Smooth muscle cell (in vitro differentiated cells): ENCODE results near the gene FBXW11. TPM values are rescaled to one million over a fixed set of nuclear protein-coding genes. Genes with fewer than 3 reads are reported as not detected.

ENCODE experiments used
- DNase-seq: peaks from one replicate; lab custom pipeline; 2025; ENCODE audit not compliant: unreplicated experiment; lab: John Stamatoyannopoulos, UW
- H2AFZ ChIP-seq: fragments of 200-600 bp; sonication (generic); 2 replicates; pipeline ENCODE4 v1.6.0; 2016; ENCODE audit warnings: antibody characterized with exemption, low read depth, mild to moderate bottlenecking
- H3F3A ChIP-seq: fragments of 200-600 bp; sonication (generic); 2 replicates; pipeline ENCODE4 v1.6.0; 2017; ENCODE audit warnings: antibody characterized with exemption, low read depth
- H3K27ac ChIP-seq: fragments of 200-600 bp; sonication (generic); 2 replicates; pipeline ENCODE4 v1.5.1; 2016; ENCODE audit warnings: low read depth, mild to moderate bottlenecking
- H3K27me3 ChIP-seq: fragments of 200-600 bp; sonication (generic); 2 replicates; pipeline ENCODE4 v1.6.1; 2016; ENCODE audit warnings: low read depth, mild to moderate bottlenecking
- H3K36me3 ChIP-seq: fragments of 200-600 bp; sonication (generic); 2 replicates; pipeline ENCODE4 v1.5.1; 2016; ENCODE audit warnings: low read depth
- H3K4me1 ChIP-seq: fragments of 200-600 bp; sonication (generic); 2 replicates; pipeline ENCODE4 v1.5.1; 2016; ENCODE audit warnings: low read depth
- H3K4me2 ChIP-seq: fragments of 200-600 bp; sonication (generic); 2 replicates; pipeline ENCODE4 v1.6.0; 2016; ENCODE audit warnings: mild to moderate bottlenecking
- H3K4me3 ChIP-seq: fragments of 200-600 bp; sonication (generic); 2 replicates; pipeline ENCODE4 v1.5.1; 2016; ENCODE audit warnings: mild to moderate bottlenecking
- H3K79me2 ChIP-seq: fragments of 200-600 bp; sonication (generic); 2 replicates; pipeline ENCODE4 v1.6.0; 2016; ENCODE audit warnings: low read depth, mild to moderate bottlenecking
- H3K9ac ChIP-seq: fragments of 200-600 bp; sonication (generic); 2 replicates; pipeline ENCODE4 v1.6.0; 2016; ENCODE audit warnings: low read depth
- H3K9me3 ChIP-seq: fragments of 200-600 bp; sonication (generic); replicated peaks from 2 replicates; pipeline ENCODE4 v1.5.1; 2016; ENCODE audit warnings: low read depth
- H4K20me1 ChIP-seq: fragments of 200-600 bp; sonication (generic); 2 replicates; pipeline ENCODE4 v1.6.0; 2016; ENCODE audit warnings: low read depth
- WGBS: methylation state at CpG from one replicate; pipeline ENCODE4 v1.1.7; 2016; ENCODE audit warnings: low lambda C conversion rate; 5-methylcytosine and 5-hydroxymethylcytosine counted together
- polyA plus RNA-seq: library from polyadenylated mRNA; unstranded; fragments of >200 nt; fragmentation: Nextera tagmentation; extraction: Ambion mirVana; gene quantifications from 2 replicates; pipeline ENCODE4 v1.2.1, GENCODE V29; 2016
- total RNA-seq: library from RNA; depleted of rRNA; stranded (reverse); fragments of >200 nt; gene quantifications from 2 replicates; pipeline ENCODE4 v1.2.3, GENCODE V29; 2014
- TF ChIP-seq, protein P1 (sequence below): fragments of 200-600 bp; sonication (generic); IDR thresholded peaks from 2 replicates; pipeline ENCODE4 v1.5.1; 2017; ENCODE audit warnings: borderline replicate concordance, mild to moderate bottlenecking, antibody characterized with exemption; ENCODE audit not compliant: insufficient read depth, poor library complexity, severe bottlenecking

The FBXW11 gene
- total and polyA plus RNA-seq, 2 experiments from 2014 or later = 27.4 to 83.7 TPM

DNA sequence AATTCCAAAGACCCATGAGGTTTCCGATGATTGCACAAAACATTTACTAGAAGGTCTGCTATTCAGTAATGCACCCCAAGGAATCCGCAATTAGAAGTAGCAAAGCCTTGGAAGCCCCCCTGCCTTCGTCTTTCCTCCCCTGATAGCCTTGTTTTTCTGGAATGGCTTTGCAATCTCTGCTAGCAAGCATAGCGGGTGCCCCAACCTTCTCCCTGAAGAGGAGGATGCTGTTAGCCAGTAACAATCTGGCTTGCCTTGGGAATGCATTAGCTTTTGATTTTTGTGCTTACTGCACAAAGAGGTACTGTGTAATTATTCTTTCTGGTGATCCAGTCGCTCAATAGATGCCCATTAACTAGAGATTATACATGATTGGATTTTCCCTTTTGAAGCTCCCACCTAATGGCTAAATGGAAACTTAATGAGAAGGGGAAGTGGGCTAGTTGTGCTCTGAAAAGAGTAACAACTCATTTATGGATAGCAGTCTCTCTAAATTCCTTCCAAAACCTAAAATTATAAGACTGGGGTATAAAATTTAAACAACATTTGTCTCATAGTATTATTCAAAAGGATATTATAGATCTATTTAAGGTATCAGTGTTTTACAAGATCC is 91.6 kb downstream of the FBXW11 start:
- no peaks in the 10 kb centered on the region for H3K36me3 ChIP-seq
- peaks cover 100% of the 10 kb centered on the region for H4K20me1 ChIP-seq
- no peak overlapping the region for H3K4me3 ChIP-seq
- 89% methylated on average over 5 of the region's 5 CpGs for WGBS
- TF ChIP-seq, protein P1, sequence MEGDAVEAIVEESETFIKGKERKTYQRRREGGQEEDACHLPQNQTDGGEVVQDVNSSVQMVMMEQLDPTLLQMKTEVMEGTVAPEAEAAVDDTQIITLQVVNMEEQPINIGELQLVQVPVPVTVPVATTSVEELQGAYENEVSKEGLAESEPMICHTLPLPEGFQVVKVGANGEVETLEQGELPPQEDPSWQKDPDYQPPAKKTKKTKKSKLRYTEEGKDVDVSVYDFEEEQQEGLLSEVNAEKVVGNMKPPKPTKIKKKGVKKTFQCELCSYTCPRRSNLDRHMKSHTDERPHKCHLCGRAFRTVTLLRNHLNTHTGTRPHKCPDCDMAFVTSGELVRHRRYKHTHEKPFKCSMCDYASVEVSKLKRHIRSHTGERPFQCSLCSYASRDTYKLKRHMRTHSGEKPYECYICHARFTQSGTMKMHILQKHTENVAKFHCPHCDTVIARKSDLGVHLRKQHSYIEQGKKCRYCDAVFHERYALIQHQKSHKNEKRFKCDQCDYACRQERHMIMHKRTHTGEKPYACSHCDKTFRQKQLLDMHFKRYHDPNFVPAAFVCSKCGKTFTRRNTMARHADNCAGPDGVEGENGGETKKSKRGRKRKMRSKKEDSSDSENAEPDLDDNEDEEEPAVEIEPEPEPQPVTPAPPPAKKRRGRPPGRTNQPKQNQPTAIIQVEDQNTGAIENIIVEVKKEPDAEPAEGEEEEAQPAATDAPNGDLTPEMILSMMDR = no peak
- no peak overlapping the region for H2AFZ ChIP-seq
- H3K27me3 ChIP-seq = no peaks in the 10 kb centered on the region
- no peak for DNase-seq
- no peak overlapping the region for H3K27ac ChIP-seq
- H3K9ac ChIP-seq = no peak overlapping the region
- H3K79me2 ChIP-seq = peaks cover 74% of the 10 kb centered on the region
- peaks cover 12% of the 10 kb centered on the region for H3K4me1 ChIP-seq
- no peaks in the 10 kb centered on the region for H3K9me3 ChIP-seq
- no peak overlapping the region for H3K4me2 ChIP-seq
- H3F3A ChIP-seq = no peaks in the 10 kb centered on the region

DNA sequence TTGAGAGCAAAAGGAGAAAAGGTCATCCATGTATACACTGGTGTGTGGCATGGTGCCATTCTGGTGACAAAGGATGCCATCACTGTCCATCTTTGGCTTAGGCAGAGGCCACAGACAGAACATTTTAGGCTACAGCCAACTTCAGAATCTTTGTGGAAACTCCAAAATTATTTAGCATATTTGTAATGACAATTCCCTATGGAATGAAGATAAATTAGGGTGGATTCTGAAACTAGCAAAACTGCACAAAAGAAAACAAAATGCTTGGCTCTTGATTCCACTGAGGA is 92.5 kb downstream of the FBXW11 start:
- no peaks in the 10 kb centered on the region for H3K36me3 ChIP-seq
- H3K27ac ChIP-seq = no peak overlapping the region
- H3K9me3 ChIP-seq = no peaks in the 10 kb centered on the region
- no peaks in the 10 kb centered on the region for H3F3A ChIP-seq
- no peaks in the 10 kb centered on the region for H3K27me3 ChIP-seq
- H4K20me1 ChIP-seq = peaks cover 100% of the 10 kb centered on the region
- peaks cover 69% of the 10 kb centered on the region for H3K79me2 ChIP-seq
- no peak overlapping the region for H3K4me2 ChIP-seq
- no peak overlapping the region for H3K9ac ChIP-seq
- H3K4me3 ChIP-seq = no peak overlapping the region
- TF ChIP-seq, protein P1 = no peak
- no peak for DNase-seq
- peaks cover 12% of the 10 kb centered on the region for H3K4me1 ChIP-seq
- H2AFZ ChIP-seq = no peak overlapping the region

GRCh38 chr5:171911152-171911551 is 95.3 kb downstream of the FBXW11 start:
- H3K27ac ChIP-seq = no peak overlapping the region
- TF ChIP-seq, protein P1 = no peak
- no peak overlapping the region for H2AFZ ChIP-seq
- H3K9me3 ChIP-seq = no peaks in the 10 kb centered on the region
- no peak for DNase-seq
- 85% methylated on average over 2 of the region's 2 CpGs for WGBS
- H3K4me3 ChIP-seq = no peak overlapping the region
- H4K20me1 ChIP-seq = peaks cover 100% of the 10 kb centered on the region
- no peaks in the 10 kb centered on the region for H3F3A ChIP-seq
- no peak overlapping the region for H3K4me2 ChIP-seq
- H3K9ac ChIP-seq = no peak overlapping the region
- peaks cover 12% of the 10 kb centered on the region for H3K4me1 ChIP-seq
- H3K79me2 ChIP-seq = peaks cover 51% of the 10 kb centered on the region
- no peaks in the 10 kb centered on the region for H3K36me3 ChIP-seq
- no peaks in the 10 kb centered on the region for H3K27me3 ChIP-seq

DNA sequence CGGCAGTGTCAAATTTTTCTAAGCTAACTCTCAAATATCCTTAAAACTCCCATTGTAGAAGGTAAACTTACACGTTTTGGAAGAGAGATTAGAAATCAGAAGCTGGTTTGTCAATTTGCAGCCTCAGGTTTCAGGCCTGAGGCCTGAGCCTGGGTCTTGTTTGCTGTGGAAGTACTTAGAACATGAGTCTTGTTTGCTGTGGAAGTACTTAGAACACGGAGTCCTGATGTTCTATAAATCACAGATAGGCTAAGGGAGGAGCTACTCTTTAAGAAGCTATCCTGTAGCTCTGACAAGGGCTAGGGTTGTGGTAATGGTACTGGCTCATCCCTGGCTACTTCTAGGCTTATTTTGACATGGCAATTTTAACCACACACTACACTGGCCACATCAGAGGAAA is 97.8 kb downstream of the FBXW11 start:
- H3K9me3 ChIP-seq = no peaks in the 10 kb centered on the region
- no peak overlapping the region for H3K9ac ChIP-seq
- H2AFZ ChIP-seq = no peak overlapping the region
- H4K20me1 ChIP-seq = peaks cover 100% of the 10 kb centered on the region
- DNase-seq = no peak
- no peaks in the 10 kb centered on the region for H3K4me1 ChIP-seq
- TF ChIP-seq, protein P1 = no peak
- no peak overlapping the region for H3K4me3 ChIP-seq
- H3K27ac ChIP-seq = no peak overlapping the region
- no peaks in the 10 kb centered on the region for H3F3A ChIP-seq
- 90% methylated on average over 3 of the region's 3 CpGs for WGBS
- peaks cover 39% of the 10 kb centered on the region for H3K79me2 ChIP-seq
- H3K27me3 ChIP-seq = no peaks in the 10 kb centered on the region
- H3K36me3 ChIP-seq = no peaks in the 10 kb centered on the region
- H3K4me2 ChIP-seq = no peak overlapping the region
